ENCODE results near the gene SLC2A9.

Gene SLC2A9

DNA sequence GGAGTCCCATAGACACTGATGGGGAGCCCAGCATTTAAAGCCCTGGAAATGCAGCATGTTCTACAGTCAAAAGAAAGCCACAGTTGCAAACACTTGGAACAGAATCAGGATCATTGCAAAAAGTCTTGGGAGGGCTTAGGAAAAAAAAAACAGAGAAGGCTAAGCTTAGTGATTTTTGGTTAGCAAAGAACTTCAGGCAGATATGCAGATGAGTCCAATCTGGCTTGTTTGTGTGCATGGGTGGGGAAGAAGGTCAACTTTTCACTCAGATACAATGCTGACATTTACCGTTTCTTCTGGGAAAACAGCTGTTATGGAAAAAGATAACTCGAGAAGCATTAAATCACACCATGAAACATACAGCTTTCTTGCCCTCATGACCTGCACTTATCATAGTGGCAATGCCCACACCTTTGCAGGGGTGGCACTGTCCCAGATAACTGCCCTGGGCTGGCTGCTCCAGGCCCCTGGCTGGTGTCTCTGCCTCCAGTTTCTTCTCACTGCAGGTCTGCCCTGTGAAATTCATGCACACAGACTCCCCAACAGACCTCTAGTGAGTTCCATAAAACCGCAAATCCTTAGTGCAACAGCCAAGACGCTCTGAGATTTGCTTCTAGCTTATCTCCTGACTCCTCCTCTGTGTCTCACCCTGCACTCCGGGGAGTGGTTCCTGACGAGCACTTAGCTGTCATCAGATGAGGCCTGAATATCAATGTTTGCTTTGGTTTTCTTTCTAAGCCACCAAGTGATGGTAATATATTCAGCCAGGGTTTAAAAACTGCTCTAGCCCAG lies 140.7 kb downstream of the SLC2A9 start:
- DNase-seq: no peak

DNA sequence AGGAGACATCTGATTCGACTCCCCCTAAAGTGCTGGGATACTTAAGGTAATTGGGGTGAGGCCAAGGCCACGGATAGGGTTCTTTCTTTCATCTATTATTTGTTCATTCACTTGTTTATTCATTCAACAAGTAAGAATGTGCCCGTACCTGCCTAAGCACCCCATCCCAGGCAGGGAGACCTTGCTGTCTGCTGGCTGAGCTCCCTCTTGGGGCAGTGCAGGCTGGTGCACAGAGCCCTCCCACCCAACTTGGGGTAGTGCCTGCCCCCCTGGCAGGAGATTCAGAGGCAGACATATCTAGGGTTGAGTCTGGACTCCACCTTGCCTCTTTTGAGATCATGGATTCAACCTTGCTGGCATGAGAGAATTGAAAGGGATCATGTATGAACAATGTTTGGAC lies 144.2 kb downstream of the SLC2A9 start:
- no peak for DNase-seq

GRCh38 chr4:9875516-9875915 lies 145.8 kb downstream of the SLC2A9 start:
- DNase-seq: no peak

- DNase-seq: no peak
Observed at GRCh38 chr4:9874385-9874784, 146.9 kb downstream of the SLC2A9 start.

- no peak for DNase-seq
Observed at GRCh38 chr4:9870165-9870790, 151.0 kb downstream of the SLC2A9 start.

- peak; percentile 18 for DNase-seq
Observed at GRCh38 chr4:9867751-9868425, 153.4 kb downstream of the SLC2A9 start.

DNA sequence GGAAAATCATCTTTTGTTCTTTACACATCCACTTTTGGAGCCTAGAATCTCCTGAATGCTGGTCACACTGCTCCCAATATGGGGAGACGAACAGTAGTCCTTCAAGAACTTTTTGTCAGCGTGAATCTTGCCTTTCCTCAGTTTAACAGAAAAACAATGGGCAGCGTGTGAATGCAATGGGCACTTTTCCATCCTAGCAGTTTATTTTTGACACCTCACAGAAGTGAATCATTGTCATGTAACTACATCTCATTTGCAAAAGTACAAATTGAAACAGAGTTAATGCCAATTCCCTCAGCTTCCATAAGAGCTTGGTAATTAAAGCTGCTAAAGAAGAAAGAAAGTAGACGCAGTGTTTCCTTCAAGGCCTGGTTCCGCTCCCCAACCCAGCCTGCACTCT lies 154.4 kb downstream of the SLC2A9 start:
- no peak for DNase-seq

GRCh38 chr4:9861561-9861960 lies 159.7 kb downstream of the SLC2A9 start:
- DNase-seq: no peak

DNA sequence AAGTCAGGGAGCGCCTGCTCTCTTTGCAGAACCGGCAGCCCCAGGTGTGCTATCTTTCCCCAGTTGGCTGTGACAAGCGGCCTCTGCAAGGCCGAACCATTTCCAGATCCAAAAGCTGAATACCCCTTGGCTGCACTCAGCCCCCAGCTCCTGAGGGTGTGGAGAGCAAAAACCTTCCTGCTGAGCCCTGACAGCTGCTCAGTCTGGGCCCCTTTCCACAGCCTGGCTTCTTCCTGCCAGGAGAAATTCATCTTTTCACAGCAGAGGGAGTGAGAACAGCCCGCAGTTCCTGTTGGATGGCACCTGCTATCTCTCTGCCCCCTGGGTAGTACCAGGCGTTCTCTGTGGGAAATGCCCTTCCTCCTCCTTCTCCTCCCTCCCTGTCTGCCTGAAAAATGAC lies 161.5 kb downstream of the SLC2A9 start:
- DNase-seq: peak; percentile 55

- no peak for DNase-seq
Observed at GRCh38 chr4:9849538-9849920, 171.8 kb downstream of the SLC2A9 start.

DNA sequence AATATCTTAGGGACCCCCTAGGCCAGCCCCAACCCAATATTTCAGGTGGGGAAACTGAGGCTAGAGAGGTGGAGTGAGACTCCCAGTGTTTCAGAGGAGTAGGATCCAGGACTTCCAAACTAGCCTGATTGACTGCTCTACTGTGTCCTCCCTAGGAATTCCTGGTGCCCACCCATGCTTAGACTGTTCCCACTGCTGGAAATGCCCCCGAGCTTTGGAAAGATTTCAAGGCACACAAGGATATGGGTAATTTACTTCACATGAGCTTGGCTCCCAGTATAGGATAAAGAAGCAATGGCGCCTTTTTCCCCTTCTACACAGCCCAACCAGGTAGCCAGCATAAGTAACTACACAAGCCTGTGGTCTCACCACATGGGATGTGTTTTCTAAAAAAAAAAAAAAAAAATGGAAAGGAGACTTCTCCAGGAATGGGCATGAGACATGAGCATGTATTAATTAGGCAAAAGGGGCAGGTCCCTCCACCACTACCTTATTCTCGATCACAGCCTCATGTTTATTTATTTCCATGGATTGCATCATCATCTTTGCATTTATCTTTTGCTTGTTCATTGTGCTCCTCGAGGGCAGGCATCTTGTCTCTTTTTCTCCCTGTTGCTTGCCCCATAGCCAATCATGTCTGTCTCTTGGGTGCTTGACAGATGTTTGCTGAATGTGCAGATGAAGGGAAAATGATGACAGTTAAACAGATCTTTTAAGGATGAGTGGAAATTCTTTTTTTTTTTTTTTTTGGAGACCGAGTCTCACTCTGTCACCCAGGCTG lies 173.1 kb downstream of the SLC2A9 start:
- no peak for DNase-seq

- DNase-seq: peak; percentile 13
Observed at GRCh38 chr4:9845791-9846493, 175.4 kb downstream of the SLC2A9 start.

GRCh38 chr4:9841072-9841471 lies 180.2 kb downstream of the SLC2A9 start:
- no peak for DNase-seq

DNA sequence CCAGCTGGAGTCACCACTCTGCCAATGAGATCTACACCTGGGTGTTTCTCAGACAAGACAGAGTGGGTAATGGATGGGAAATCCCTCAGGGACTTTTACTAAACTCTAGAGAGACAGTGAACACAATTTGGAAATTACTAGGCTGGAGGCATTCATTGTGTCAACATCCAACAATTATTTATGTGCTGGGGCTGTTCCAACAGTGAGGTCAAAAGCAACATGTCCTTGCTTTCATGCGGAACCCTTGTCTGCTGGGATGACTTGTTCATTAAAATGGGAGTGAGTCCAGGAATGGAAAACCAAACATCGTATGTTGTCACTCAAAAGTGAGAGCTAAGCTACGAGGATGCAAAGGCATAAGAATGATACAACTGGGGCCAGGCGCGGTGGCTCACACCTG lies 185.9 kb downstream of the SLC2A9 start:
- DNase-seq: peak; percentile 82

DNA sequence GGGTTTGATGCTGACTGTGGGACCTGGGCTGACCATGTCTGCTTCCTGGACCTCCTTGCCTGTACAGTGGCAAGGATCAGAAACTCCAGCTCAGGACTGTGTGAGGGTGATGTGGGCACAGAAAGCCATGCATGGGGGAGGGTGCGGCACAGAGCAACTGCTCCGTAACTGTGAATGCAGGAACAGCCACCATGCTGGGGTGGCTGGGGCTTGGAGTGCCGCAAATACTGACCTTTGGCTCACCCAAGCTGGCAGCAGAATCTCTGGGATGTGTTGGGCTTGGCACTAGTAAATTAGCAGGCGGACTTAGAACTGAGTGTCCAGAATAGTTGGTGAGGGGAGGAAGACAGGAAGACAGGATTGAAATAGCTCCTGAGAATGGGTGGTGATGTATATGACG lies 187.9 kb downstream of the SLC2A9 start:
- DNase-seq: no peak

GRCh38 chr4:9832640-9833039 lies 188.7 kb downstream of the SLC2A9 start:
- peak; percentile 73 for DNase-seq

DNA sequence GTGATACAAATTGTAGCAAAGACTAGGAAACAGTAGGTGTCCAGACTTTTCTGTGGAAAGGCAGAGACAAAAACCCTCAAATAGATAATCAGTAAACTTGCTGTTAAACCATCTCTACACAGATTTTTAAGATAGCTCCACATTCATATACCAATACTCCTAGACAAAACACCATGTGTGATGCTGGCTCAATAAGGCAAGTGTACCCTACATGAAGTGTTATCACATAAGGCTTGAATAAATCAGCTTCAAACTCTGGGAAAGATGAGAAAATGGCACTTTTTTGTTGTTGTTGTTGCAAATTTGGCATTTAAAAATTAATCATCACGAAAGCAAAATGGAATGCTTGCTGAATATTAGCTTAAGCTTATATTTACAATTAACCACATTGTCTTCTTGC lies 194.7 kb downstream of the SLC2A9 start:
- DNase-seq: no peak

GRCh38 chr4:9825049-9825448 lies 196.2 kb downstream of the SLC2A9 start:
- DNase-seq: no peak

DNA sequence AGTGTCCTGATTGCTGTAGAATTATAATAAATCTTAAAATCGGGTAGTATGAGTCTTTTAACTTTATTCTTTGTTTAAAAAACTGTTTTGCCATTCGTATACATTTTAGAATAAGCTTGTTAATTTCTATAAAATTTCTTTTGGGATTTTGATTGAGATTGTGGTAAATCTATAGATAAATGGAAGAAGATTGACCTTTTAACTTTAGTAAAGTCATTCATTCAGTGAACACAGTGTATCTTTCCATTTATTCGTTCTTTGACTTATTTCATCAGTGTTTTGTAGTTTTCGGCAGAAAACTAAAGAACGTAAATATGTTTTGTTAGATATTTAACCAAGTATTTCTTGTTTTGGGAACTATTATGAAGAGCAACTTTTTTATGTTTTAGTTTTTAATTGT lies 201.0 kb downstream of the SLC2A9 start:
- no peak for DNase-seq

DNA sequence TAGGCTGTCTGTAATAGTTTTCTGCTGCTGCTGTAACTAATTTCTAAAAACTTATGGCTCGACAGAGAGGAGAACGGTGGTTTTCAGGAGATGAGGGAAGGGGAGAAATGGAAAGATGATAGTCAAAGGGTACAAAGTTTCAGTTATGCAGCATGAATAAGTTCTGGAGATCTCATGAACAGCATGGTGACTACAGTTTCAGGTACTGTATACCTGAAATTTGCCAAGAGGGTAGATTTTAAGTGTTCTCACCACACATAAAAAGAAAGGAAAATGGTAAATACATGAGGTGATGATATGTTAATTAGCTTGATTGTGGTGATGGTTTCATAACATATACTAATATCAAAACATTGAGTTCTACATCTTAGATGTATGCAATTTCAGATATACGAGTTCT lies 205.0 kb downstream of the SLC2A9 start:
- no peak for DNase-seq

GRCh38 chr4:9812501-9813340 lies 208.6 kb downstream of the SLC2A9 start:
- DNase-seq: no peak

GRCh38 chr4:9811806-9812205 lies 209.5 kb downstream of the SLC2A9 start:
- DNase-seq: no peak

All from NCI-H345 (cell line).